Lower lobe of right lung (tissue), 2 donors: ENCODE results near the gene PARVB. TPM values are rescaled to one million over a fixed set of nuclear protein-coding genes. Genes with fewer than 3 reads are reported as not detected.
"Not testable (repeated sequence)": the region's sequence is repeated elsewhere in the genome, so short reads cannot be mapped to it uniquely, and the experiment has no call there.

Source experiments
- ATAC-seq, 2 donors: fragments of 200-7000 bp; cut with Tn5 transposase; one replicate each; pipeline ENCODE4 v1.9.1; 2020 to 2022; ENCODE audit warnings: mild to moderate bottlenecking in 2 of 2, moderate library complexity in 2 of 2
- DNase-seq: peaks from one replicate; pipeline ENCODE4 v3.0.0-alpha.2; 2020
- H3K27ac ChIP-seq: fragments of 200-600 bp; one replicate; pipeline ENCODE4 v1.8.0; 2022
- H3K27me3 ChIP-seq: fragments of 200-600 bp; one replicate; pipeline ENCODE4 v1.8.0; 2022; ENCODE audit warnings: low read depth
- H3K36me3 ChIP-seq: fragments of 200-600 bp; one replicate; pipeline ENCODE4 v1.8.0; 2022; ENCODE audit warnings: mild to moderate bottlenecking
- H3K4me1 ChIP-seq: fragments of 200-600 bp; one replicate; pipeline ENCODE4 v1.8.0; 2022
- H3K4me3 ChIP-seq: fragments of 200-600 bp; one replicate; pipeline ENCODE4 v1.8.0; 2022; ENCODE audit warnings: mild to moderate bottlenecking
- H3K9me3 ChIP-seq: fragments of 200-600 bp; one replicate; pipeline ENCODE4 v1.8.0; 2022
- CTCF ChIP-seq: fragments of 200-600 bp; IDR thresholded peaks from one replicate; pipeline ENCODE4 v1.8.0; 2022; ENCODE audit warnings: antibody characterized with exemption, mild to moderate bottlenecking
- intact Hi-C: fragments of 100-400 bp; cut with DNase I; formaldehyde crosslinking; loops from one replicate; pipeline ENCODE4 v1.11.0; 2022
- total RNA-seq: library from RNA; stranded (reverse); fragmentation: NEBNext Ultra II Directional; extraction: Animal tissue kit (Norgen Biotek cat#: 25700); gene quantifications from one replicate; pipeline ENCODE4 v1.2.1, GENCODE V29; 2021
- donor health status: DM: no; HTN: yes; CAD: no; lungs with severe emphysema.

PARVB gene
- total RNA-seq, 1 donor from 2014 or later = 44.7 TPM

- Histone ChIP-seq H3K9me3 (no peaks in the 10 kb centered on the region), H3K27ac (no peak overlapping the region), H3K4me3 (no peak overlapping the region), H3K27me3 (no peaks in the 10 kb centered on the region), H3K36me3 (peaks cover 8% of the 10 kb centered on the region), H3K4me1 (no peaks in the 10 kb centered on the region)
- DNase-seq = no peak
- no peak for ATAC-seq
- intact Hi-C loops = no loop called here
- TF ChIP-seq CTCF = no peak
Measured at GRCh38 chr22:44108806-44109385, 84.8 kb downstream of the PARVB start.

GRCh38 chr22:44109416-44109815 lies 85.3 kb downstream of the PARVB start:
- Histone ChIP-seq H3K36me3 (peaks cover 3% of the 10 kb centered on the region), H3K4me1 (no peaks in the 10 kb centered on the region), H3K27ac (no peak overlapping the region), H3K27me3 (no peaks in the 10 kb centered on the region), H3K9me3 (no peaks in the 10 kb centered on the region), H3K4me3 (no peak overlapping the region)
- no peak for TF ChIP-seq CTCF
- ATAC-seq (no peak), DNase-seq (no peak)
- intact Hi-C loops = no loop called here

- H3K4me1 ChIP-seq, H3K4me3 ChIP-seq, H3K36me3 ChIP-seq, H3K9me3 ChIP-seq, H3K27me3 ChIP-seq, DNase-seq, H3K27ac ChIP-seq, ATAC-seq, intact Hi-C loops: not testable (repeated sequence)
Measured at GRCh38 chr22:44110656-44111055, 86.6 kb downstream of the PARVB start.

GRCh38 chr22:44111562-44112155 lies 87.6 kb downstream of the PARVB start:
- ATAC-seq = no peak
- H3K4me3 ChIP-seq = no peak overlapping the region
- DNase-seq = no peak
- intact Hi-C loops = no loop called here
- H3K9me3 ChIP-seq = no peaks in the 10 kb centered on the region
- no peaks in the 10 kb centered on the region for H3K4me1 ChIP-seq
- no peak overlapping the region for H3K27ac ChIP-seq
- no peaks in the 10 kb centered on the region for H3K27me3 ChIP-seq
- no peak for TF ChIP-seq CTCF
- no peaks in the 10 kb centered on the region for H3K36me3 ChIP-seq

GRCh38 chr22:44112191-44112590 lies 88.1 kb downstream of the PARVB start:
- TF ChIP-seq CTCF = no peak
- DNase-seq (no peak), ATAC-seq (no peak)
- no peaks in the 10 kb centered on the region for H3K27me3 ChIP-seq
- no peaks in the 10 kb centered on the region for H3K9me3 ChIP-seq
- H3K4me3 ChIP-seq = no peak overlapping the region
- H3K4me1 ChIP-seq = no peaks in the 10 kb centered on the region
- H3K27ac ChIP-seq = no peak overlapping the region
- H3K36me3 ChIP-seq = no peaks in the 10 kb centered on the region
- intact Hi-C loops = no loop called here

GRCh38 chr22:44116331-44116730 lies 92.2 kb downstream of the PARVB start:
- DNase-seq = no peak
- intact Hi-C loops = no loop called here
- TF ChIP-seq CTCF = no peak
- ATAC-seq = no peak
- peaks cover 18% of the 10 kb centered on the region for H3K36me3 ChIP-seq
- H3K4me1 ChIP-seq = no peaks in the 10 kb centered on the region
- no peak overlapping the region for H3K4me3 ChIP-seq
- H3K9me3 ChIP-seq = no peaks in the 10 kb centered on the region
- H3K27me3 ChIP-seq = no peaks in the 10 kb centered on the region
- H3K27ac ChIP-seq = no peak overlapping the region
